ENCODE measurements around the gene PAX8.

Gene PAX8

GRCh38 chr2:113181258-113182051 lies 97.3 kb downstream of the PAX8 start:
- ATAC-seq, result 0 out of 3 replicates have a peak, but pooled peaks have one; percentile 18
- TF ChIP-seq ZNF565 (CRISPR knock-in tag; conservative IDR thresholded peaks at IDR 0.05; ENCODE audit: low read depth) (no peak), ZNF70 (CRISPR knock-in tag; IDR thresholded peaks at IDR 0.05) (no peak), ZC3H10 (CRISPR knock-in tag; IDR thresholded peaks at IDR 0.05) (no peak), TSHZ2 (CRISPR knock-in tag; IDR thresholded peaks at IDR 0.05) (no peak), ARNTL (CRISPR knock-in tag; IDR thresholded peaks at IDR 0.05; ENCODE audit: borderline replicate concordance, low read depth) (no peak)

GRCh38 chr2:113180131-113180946 lies 98.4 kb downstream of the PAX8 start:
- no peak for TF ChIP-seq ZNF8 (CRISPR knock-in tag; IDR thresholded peaks at IDR 0.05)
- no peak for TF ChIP-seq CREB5 (CRISPR knock-in tag; IDR thresholded peaks at IDR 0.05; ENCODE audit: low read depth)
- TF ChIP-seq CSRNP3 (CRISPR knock-in tag; IDR thresholded peaks at IDR 0.05), result no peak
- no peak for ATAC-seq

- no peak for ATAC-seq
- TF ChIP-seq ISL1 (CRISPR knock-in tag; IDR thresholded peaks at IDR 0.05) (no peak), BACH2 (CRISPR knock-in tag; IDR thresholded peaks at IDR 0.05; ENCODE audit: borderline replicate concordance) (no peak), CSRNP3 (CRISPR knock-in tag; IDR thresholded peaks at IDR 0.05) (no peak), PPARA (CRISPR knock-in tag; IDR thresholded peaks at IDR 0.05; ENCODE audit: borderline replicate concordance) (no peak), ZNF70 (CRISPR knock-in tag; IDR thresholded peaks at IDR 0.05) (no peak), ESRRG (CRISPR knock-in tag; IDR thresholded peaks at IDR 0.05) (no peak), ZNF8 (CRISPR knock-in tag; IDR thresholded peaks at IDR 0.05) (no peak), ZFP30 (CRISPR knock-in tag; IDR thresholded peaks at IDR 0.05) (no peak), TOX (CRISPR knock-in tag; IDR thresholded peaks at IDR 0.05; ENCODE audit: borderline replicate concordance) (no peak), SNAI2 (CRISPR knock-in tag; IDR thresholded peaks at IDR 0.05) (no peak), ZNF565 (CRISPR knock-in tag; conservative IDR thresholded peaks at IDR 0.05; ENCODE audit: low read depth) (no peak), CREB5 (CRISPR knock-in tag; IDR thresholded peaks at IDR 0.05; ENCODE audit: low read depth) (no peak), RARB (CRISPR knock-in tag; IDR thresholded peaks at IDR 0.05) (no peak), PATZ1 (CRISPR knock-in tag; IDR thresholded peaks at IDR 0.05; ENCODE audit: borderline replicate concordance) (no peak), ZFP3 (CRISPR knock-in tag; IDR thresholded peaks at IDR 0.05) (no peak), POU6F1 (CRISPR knock-in tag; IDR thresholded peaks at IDR 0.05; ENCODE audit: borderline replicate concordance, low read depth) (no peak)
Observed at GRCh38 chr2:113179446-113180045, 99.2 kb downstream of the PAX8 start.
